Measurements from ENCODE around the gene KRTAP12-1. TPM values are rescaled to one million over a fixed set of nuclear protein-coding genes. Genes with fewer than 3 reads are reported as not detected.

Gene KRTAP12-1
- total and polyA plus RNA-seq, 9 of the 15 experiments (the other 6 are each of a cell fraction or from before 2014, with no cell fraction given): not detected

GRCh38 chr21:44726826-44727225 lies 44.9 kb upstream of the KRTAP12-1 start:
- BruUV-seq (replicated peaks): no TSS peak
- intact Hi-C loops (cut with micrococcal nuclease): no loop called here
- 3% methylated on average over 6 of the region's 6 CpGs for WGBS (ENCODE audit: insufficient coverage, low coverage, missing lambda C conversion rate)
- in situ Hi-C loops (cut with MboI): no loop called here
- DNase-seq (ENCODE audit: extremely low read depth in 1 of 4, low spot score in 3 of 4) (no peak), ATAC-seq (no peak), FAIRE-seq (no peak)
- Histone ChIP-seq H3K9me3 (replicated peaks; ENCODE audit: control insufficient read depth, insufficient read depth, low read depth, low read length) (no peaks in the 10 kb centered on the region), H3K4me1 (replicated peaks in 1 of 2; ENCODE audit: control insufficient read depth in 2 of 2, insufficient read depth in 2 of 2, low read length in 2 of 2) (peaks cover 10 to 20% of the 10 kb centered on the region in 2 experiments; a peak in 4 of 5 replicates), H3K79me2 (ENCODE audit: control insufficient read depth, insufficient read depth, low read length) (no peaks in the 10 kb centered on the region), H3K4me2 (ENCODE audit: insufficient read depth, low read length) (no peak overlapping the region), H3K9ac (ENCODE audit: insufficient read depth in 1 of 2, low read depth in 2 of 2, low read length in 2 of 2) (no peak overlapping the region), H3K4me3 (no peak overlapping the region), H3K27ac (ENCODE audit: extremely low read depth, low read depth, low read length) (no peak overlapping the region), H3K27me3 (ENCODE audit: control insufficient read depth in 2 of 2, insufficient read depth in 2 of 2, low read length in 2 of 2) (peaks cover 72 to 87% of the 10 kb centered on the region in 2 experiments; a peak in 4 of 5 replicates), H4K20me1 (replicated peaks; ENCODE audit: control insufficient read depth, insufficient read depth, low read length) (peaks cover 8% of the 10 kb centered on the region; the same call in 1 of the 2 replicates), H3K9me1 (ENCODE audit: control insufficient read depth, insufficient read depth, low read length) (no peaks in the 10 kb centered on the region), H2AFZ (ENCODE audit: low read depth, low read length) (no peak overlapping the region), H3K36me3 (ENCODE audit: control insufficient read depth, insufficient read depth, low read length) (no peaks in the 10 kb centered on the region)
- TF ChIP-seq ZFP91 (CRISPR knock-in tag; IDR thresholded peaks at IDR 0.05) (no peak), NR4A1 (CRISPR knock-in tag; IDR thresholded peaks at IDR 0.05) (no peak), NR4A1 (tag; IDR thresholded peaks at IDR 0.05) (no peak), ZNF318 (IDR thresholded peaks at IDR 0.05; ENCODE audit: borderline replicate concordance in 1 of 2, low read depth in 1 of 2) (no peak), RBM25 (IDR thresholded peaks at IDR 0.05; ENCODE audit: low read depth, low read length, severe bottlenecking) (no peak), E2F5 (CRISPR knock-in tag; IDR thresholded peaks at IDR 0.05) (no peak), TEAD1 (CRISPR knock-in tag; IDR thresholded peaks at IDR 0.05) (no peak), RBM22 (IDR thresholded peaks at IDR 0.05; ENCODE audit: low read depth, low read length, poor library complexity, severe bottlenecking) (no peak)
- ChIA-PET CTCF (ENCODE audit: low intra/inter-chr PET ratio) (no interaction called here), POLR2A (interaction anchor here (0.6 to 1.4 kb wide), 4 partner anchors 16 to 312 kb away, joined by 3 to 5 read pairs (median 3); no protein-coding TSS in a partner anchor)
